GM23338 (cell line): ENCODE results near the gene NDST1. TPM values are rescaled to one million over a fixed set of nuclear protein-coding genes. Genes with fewer than 3 reads are reported as not detected.

Source experiments
- ATAC-seq: fragments of 200-7000 bp; cut with Tn5 transposase; 3 replicates; pipeline ENCODE4 v1.9.1; 2020
- DNase-seq: peaks from one replicate; pipeline ENCODE4 v3.0.0-alpha.2; 2015; ENCODE audit warnings: low spot score
- H2AFZ ChIP-seq: fragments of 200-600 bp; sonication (generic); 2 replicates; pipeline ENCODE4 v1.8.0; 2016; ENCODE audit warnings: antibody characterized with exemption, mild to moderate bottlenecking, moderate library complexity
- H3F3A ChIP-seq: fragments of 200-600 bp; sonication (generic); replicated peaks from 2 replicates; pipeline ENCODE4 v1.8.0; 2017; ENCODE audit warnings: antibody characterized with exemption, mixed run types, low read depth
- H3K27ac ChIP-seq: fragments of 200-600 bp; sonication (generic); 2 replicates; pipeline ENCODE4 v1.6.1; 2016; ENCODE audit warnings: low read depth
- H3K27me3 ChIP-seq: fragments of 200-600 bp; sonication (generic); 2 replicates; pipeline ENCODE4 v1.8.0; 2016; ENCODE audit warnings: mild to moderate bottlenecking, mixed run types, moderate library complexity; ENCODE audit not compliant: insufficient read depth
- H3K36me3 ChIP-seq: fragments of 200-600 bp; sonication (generic); 2 replicates; pipeline ENCODE4 v1.8.0; 2016; ENCODE audit warnings: mild to moderate bottlenecking; ENCODE audit not compliant: insufficient read depth
- H3K4me1 ChIP-seq: fragments of 200-600 bp; sonication (generic); 2 replicates; pipeline ENCODE4 v1.8.0; 2016; ENCODE audit warnings: mild to moderate bottlenecking, moderate library complexity; ENCODE audit not compliant: insufficient read depth
- H3K4me2 ChIP-seq: fragments of 200-600 bp; sonication (generic); 2 replicates; pipeline ENCODE4 v1.7.1; 2017; ENCODE audit warnings: mixed run types
- H3K4me3 ChIP-seq: fragments of 200-600 bp; sonication (generic); 2 replicates; pipeline ENCODE4 v1.6.1; 2016; ENCODE audit warnings: mixed run types
- H3K79me2 ChIP-seq: fragments of 200-600 bp; sonication (generic); replicated peaks from 2 replicates; pipeline ENCODE4 v1.8.0; 2017; ENCODE audit warnings: mild to moderate bottlenecking; ENCODE audit not compliant: insufficient read depth
- H3K9me2 ChIP-seq: fragments of 200-600 bp; sonication (generic); 2 replicates; pipeline ENCODE4 v1.8.0; 2017; ENCODE audit not compliant: insufficient read depth
- H4K20me1 ChIP-seq: fragments of 200-600 bp; sonication (generic); replicated peaks from 2 replicates; pipeline ENCODE4 v1.8.0; 2017; ENCODE audit warnings: mild to moderate bottlenecking; ENCODE audit not compliant: insufficient read depth
- H3K27ac Mint-ChIP-seq: 2 replicates; pipeline ENCODE4 v1.8.0; 2020; ENCODE audit warnings: inconsistent platforms, mild to moderate bottlenecking, moderate library complexity, mixed read lengths
- H3K27me3 Mint-ChIP-seq: 3 replicates; pipeline ENCODE4 v1.8.0; 2022; ENCODE audit warnings: low read depth, mild to moderate bottlenecking, moderate library complexity, mixed read lengths, inconsistent platforms; ENCODE audit not compliant: insufficient read depth, poor library complexity
- H3K36me3 Mint-ChIP-seq: 3 replicates; pipeline ENCODE4 v1.8.0; 2021; ENCODE audit warnings: low read depth, mild to moderate bottlenecking, inconsistent platforms, moderate library complexity, mixed read lengths
- H3K4me1 Mint-ChIP-seq: 3 replicates; pipeline ENCODE4 v1.8.0; 2020; ENCODE audit warnings: mild to moderate bottlenecking, inconsistent platforms, mixed read lengths
- H3K4me3 Mint-ChIP-seq: 3 replicates; pipeline ENCODE4 v1.8.0; 2021; ENCODE audit warnings: moderate library complexity, mild to moderate bottlenecking, inconsistent platforms, mixed read lengths
- H3K9me3 Mint-ChIP-seq: 3 replicates; pipeline ENCODE4 v1.8.0; 2020; ENCODE audit warnings: moderate library complexity, mild to moderate bottlenecking, inconsistent platforms, mixed read lengths
- EZH2 ChIP-seq: fragments of 200-600 bp; sonication (generic); IDR thresholded peaks from one replicate; pipeline ENCODE4 v1.8.0; 2017; ENCODE audit warnings: antibody characterized with exemption, mild to moderate bottlenecking, low read depth; ENCODE audit not compliant: unreplicated experiment
- JUNB ChIP-seq: IDR thresholded peaks from one replicate; pipeline ENCODE4 v1.6.1; 2016; ENCODE audit warnings: antibody characterized with exemption; ENCODE audit not compliant: unreplicated experiment
- NANOG ChIP-seq: IDR thresholded peaks from 2 replicates; pipeline ENCODE4 v1.6.1; 2016; ENCODE audit warnings: antibody characterized with exemption, borderline replicate concordance
- POLR2AphosphoS5 ChIP-seq: IDR thresholded peaks from 2 replicates; pipeline ENCODE4 v1.6.1; 2016; ENCODE audit warnings: antibody characterized with exemption, low read depth
- STAT1 ChIP-seq: IDR thresholded peaks from one replicate; pipeline ENCODE4 v1.6.1; 2016; ENCODE audit warnings: antibody characterized with exemption; ENCODE audit not compliant: unreplicated experiment
- polyA plus RNA-seq: library from polyadenylated mRNA; unstranded; fragments of >200 nt; fragmentation: Nextera tagmentation; extraction: Ambion mirVana; gene quantifications from 2 replicates; pipeline ENCODE4 v1.2.1, GENCODE V29; 2016
- total RNA-seq: library from RNA; depleted of rRNA; stranded (reverse); fragments of >200 nt; shearing (Covaris generic); gene quantifications from 2 replicates; pipeline ENCODE4 v1.2.3, GENCODE V29; 2014
- TF ChIP-seq, protein P1 (sequence below): fragments of 250-450 bp; sonication (Bioruptor Pico); IDR thresholded peaks from 2 replicates; pipeline ENCODE4 v1.5.0; 2020; ENCODE audit warnings: mild to moderate bottlenecking, moderate library complexity
- TF ChIP-seq, protein P2 (sequence below): IDR thresholded peaks from one replicate; pipeline ENCODE4 v1.6.1; 2018; ENCODE audit warnings: antibody characterized with exemption; ENCODE audit not compliant: unreplicated experiment
- TF ChIP-seq, protein P3 (sequence below): IDR thresholded peaks from 2 replicates; pipeline ENCODE4 v1.6.1; 2016; ENCODE audit warnings: antibody characterized with exemption

The NDST1 gene
- total and polyA plus RNA-seq, 2 experiments from 2014 or later = 7.3 to 85.0 TPM

DNA sequence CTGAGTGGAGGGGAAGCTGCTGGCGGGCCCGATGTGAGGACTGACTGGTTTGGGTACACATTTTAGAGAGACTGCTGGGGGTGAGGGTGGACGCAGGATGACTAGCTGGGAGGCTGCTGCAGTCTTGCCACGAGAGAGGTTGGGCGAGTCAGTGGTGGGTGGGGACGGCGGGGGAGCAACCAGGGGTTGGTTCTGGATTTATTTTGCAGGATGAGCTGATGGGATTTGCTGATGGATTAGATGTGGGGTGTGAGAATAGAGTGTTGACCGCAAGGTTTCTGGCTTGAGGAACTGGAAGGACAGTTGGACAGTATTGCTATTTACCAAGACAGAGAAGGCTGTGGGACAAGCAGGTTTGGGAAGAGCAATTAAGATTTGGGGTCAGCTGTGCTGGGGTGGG is 5.8 kb upstream of the NDST1 start:
- Histone ChIP-seq H3K79me2 (peaks cover 99% of the 10 kb centered on the region), H3K4me1 (peaks cover 22% of the 10 kb centered on the region), H3K4me3 (no peak overlapping the region), H3K4me2 (no peak overlapping the region), H3K27ac (no peak overlapping the region), H2AFZ (no peak overlapping the region), H3F3A (0 out of 2 replicates have a peak, but pooled peaks cover under 1% of the 10 kb centered on the region), H3K36me3 (no peaks in the 10 kb centered on the region; the same call in 1 of the 2 replicates), H3K9me2 (no peaks in the 10 kb centered on the region), H3K27me3 (no peaks in the 10 kb centered on the region), H4K20me1 (peaks cover 16% of the 10 kb centered on the region)
- Mint-ChIP-seq H3K27ac (peak overlapping the region; percentile 17; the same call in 1 of the 2 replicates), H3K27me3 (peaks cover 21% of the 10 kb centered on the region), H3K4me1 (peaks cover 59% of the 10 kb centered on the region), H3K9me3 (no peaks in the 10 kb centered on the region), H3K36me3 (0 out of 3 replicates have a peak, but pooled peaks cover 4% of the 10 kb centered on the region), H3K4me3 (no peak overlapping the region; the same call in 2 of the 3 replicates)
- TF ChIP-seq JUNB = no peak
- no peak for TF ChIP-seq NANOG
- TF ChIP-seq, protein P1, sequence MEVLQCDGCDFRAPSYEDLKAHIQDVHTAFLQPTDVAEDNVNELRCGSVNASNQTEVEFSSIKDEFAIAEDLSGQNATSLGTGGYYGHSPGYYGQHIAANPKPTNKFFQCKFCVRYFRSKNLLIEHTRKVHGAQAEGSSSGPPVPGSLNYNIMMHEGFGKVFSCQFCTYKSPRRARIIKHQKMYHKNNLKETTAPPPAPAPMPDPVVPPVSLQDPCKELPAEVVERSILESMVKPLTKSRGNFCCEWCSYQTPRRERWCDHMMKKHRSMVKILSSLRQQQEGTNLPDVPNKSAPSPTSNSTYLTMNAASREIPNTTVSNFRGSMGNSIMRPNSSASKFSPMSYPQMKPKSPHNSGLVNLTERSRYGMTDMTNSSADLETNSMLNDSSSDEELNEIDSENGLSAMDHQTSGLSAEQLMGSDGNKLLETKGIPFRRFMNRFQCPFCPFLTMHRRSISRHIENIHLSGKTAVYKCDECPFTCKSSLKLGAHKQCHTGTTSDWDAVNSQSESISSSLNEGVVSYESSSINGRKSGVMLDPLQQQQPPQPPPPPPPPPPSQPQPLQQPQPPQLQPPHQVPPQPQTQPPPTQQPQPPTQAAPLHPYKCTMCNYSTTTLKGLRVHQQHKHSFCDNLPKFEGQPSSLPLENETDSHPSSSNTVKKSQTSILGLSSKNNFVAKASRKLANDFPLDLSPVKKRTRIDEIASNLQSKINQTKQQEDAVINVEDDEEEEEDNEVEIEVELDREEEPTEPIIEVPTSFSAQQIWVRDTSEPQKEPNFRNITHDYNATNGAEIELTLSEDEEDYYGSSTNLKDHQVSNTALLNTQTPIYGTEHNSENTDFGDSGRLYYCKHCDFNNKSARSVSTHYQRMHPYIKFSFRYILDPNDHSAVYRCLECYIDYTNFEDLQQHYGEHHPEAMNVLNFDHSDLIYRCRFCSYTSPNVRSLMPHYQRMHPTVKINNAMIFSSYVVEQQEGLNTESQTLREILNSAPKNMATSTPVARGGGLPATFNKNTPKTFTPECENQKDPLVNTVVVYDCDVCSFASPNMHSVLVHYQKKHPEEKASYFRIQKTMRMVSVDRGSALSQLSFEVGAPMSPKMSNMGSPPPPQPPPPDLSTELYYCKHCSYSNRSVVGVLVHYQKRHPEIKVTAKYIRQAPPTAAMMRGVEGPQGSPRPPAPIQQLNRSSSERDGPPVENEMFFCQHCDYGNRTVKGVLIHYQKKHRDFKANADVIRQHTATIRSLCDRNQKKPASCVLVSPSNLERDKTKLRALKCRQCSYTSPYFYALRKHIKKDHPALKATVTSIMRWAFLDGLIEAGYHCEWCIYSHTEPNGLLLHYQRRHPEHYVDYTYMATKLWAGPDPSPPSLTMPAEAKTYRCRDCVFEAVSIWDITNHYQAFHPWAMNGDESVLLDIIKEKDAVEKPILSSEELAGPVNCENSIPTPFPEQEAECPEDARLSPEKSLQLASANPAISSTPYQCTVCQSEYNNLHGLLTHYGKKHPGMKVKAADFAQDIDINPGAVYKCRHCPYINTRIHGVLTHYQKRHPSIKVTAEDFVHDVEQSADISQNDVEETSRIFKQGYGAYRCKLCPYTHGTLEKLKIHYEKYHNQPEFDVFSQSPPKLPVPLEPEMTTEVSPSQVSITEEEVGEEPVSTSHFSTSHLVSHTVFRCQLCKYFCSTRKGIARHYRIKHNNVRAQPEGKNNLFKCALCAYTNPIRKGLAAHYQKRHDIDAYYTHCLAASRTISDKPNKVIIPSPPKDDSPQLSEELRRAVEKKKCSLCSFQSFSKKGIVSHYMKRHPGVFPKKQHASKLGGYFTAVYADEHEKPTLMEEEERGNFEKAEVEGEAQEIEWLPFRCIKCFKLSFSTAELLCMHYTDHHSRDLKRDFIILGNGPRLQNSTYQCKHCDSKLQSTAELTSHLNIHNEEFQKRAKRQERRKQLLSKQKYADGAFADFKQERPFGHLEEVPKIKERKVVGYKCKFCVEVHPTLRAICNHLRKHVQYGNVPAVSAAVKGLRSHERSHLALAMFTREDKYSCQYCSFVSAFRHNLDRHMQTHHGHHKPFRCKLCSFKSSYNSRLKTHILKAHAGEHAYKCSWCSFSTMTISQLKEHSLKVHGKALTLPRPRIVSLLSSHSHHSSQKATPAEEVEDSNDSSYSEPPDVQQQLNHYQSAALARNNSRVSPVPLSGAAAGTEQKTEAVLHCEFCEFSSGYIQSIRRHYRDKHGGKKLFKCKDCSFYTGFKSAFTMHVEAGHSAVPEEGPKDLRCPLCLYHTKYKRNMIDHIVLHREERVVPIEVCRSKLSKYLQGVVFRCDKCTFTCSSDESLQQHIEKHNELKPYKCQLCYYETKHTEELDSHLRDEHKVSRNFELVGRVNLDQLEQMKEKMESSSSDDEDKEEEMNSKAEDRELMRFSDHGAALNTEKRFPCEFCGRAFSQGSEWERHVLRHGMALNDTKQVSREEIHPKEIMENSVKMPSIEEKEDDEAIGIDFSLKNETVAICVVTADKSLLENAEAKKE (CRISPR knock-in tag) = no peak
- TF ChIP-seq STAT1 = no peak
- TF ChIP-seq, protein P2, sequence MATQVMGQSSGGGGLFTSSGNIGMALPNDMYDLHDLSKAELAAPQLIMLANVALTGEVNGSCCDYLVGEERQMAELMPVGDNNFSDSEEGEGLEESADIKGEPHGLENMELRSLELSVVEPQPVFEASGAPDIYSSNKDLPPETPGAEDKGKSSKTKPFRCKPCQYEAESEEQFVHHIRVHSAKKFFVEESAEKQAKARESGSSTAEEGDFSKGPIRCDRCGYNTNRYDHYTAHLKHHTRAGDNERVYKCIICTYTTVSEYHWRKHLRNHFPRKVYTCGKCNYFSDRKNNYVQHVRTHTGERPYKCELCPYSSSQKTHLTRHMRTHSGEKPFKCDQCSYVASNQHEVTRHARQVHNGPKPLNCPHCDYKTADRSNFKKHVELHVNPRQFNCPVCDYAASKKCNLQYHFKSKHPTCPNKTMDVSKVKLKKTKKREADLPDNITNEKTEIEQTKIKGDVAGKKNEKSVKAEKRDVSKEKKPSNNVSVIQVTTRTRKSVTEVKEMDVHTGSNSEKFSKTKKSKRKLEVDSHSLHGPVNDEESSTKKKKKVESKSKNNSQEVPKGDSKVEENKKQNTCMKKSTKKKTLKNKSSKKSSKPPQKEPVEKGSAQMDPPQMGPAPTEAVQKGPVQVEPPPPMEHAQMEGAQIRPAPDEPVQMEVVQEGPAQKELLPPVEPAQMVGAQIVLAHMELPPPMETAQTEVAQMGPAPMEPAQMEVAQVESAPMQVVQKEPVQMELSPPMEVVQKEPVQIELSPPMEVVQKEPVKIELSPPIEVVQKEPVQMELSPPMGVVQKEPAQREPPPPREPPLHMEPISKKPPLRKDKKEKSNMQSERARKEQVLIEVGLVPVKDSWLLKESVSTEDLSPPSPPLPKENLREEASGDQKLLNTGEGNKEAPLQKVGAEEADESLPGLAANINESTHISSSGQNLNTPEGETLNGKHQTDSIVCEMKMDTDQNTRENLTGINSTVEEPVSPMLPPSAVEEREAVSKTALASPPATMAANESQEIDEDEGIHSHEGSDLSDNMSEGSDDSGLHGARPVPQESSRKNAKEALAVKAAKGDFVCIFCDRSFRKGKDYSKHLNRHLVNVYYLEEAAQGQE = no peak
- TF ChIP-seq EZH2 = no peak
- no peak for TF ChIP-seq POLR2AphosphoS5
- TF ChIP-seq, protein P3, sequence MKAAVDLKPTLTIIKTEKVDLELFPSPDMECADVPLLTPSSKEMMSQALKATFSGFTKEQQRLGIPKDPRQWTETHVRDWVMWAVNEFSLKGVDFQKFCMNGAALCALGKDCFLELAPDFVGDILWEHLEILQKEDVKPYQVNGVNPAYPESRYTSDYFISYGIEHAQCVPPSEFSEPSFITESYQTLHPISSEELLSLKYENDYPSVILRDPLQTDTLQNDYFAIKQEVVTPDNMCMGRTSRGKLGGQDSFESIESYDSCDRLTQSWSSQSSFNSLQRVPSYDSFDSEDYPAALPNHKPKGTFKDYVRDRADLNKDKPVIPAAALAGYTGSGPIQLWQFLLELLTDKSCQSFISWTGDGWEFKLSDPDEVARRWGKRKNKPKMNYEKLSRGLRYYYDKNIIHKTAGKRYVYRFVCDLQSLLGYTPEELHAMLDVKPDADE = no peak
- ATAC-seq = no peak
- no peak for DNase-seq
